HepG2 (cell line): ENCODE measurements around the gene FBXW4. TPM values are rescaled to one million over a fixed set of nuclear protein-coding genes. Genes with fewer than 3 reads are reported as not detected.
A peak's percentile ranks its signal among the peaks of the same experiment; 100 is the strongest.

Source experiments
- MEIS2 ChIP-seq: sonication (generic); formaldehyde crosslinking; IDR thresholded peaks from 2 replicates; pipeline ENCODE4 v1.9.0; 2021; ENCODE audit warnings: mild to moderate bottlenecking, missing genetic modification reagents
- SP1 ChIP-seq, 2 experiments: fragments of 450-650 bp in 1 of 2; sonication (generic) in 1 of 2; formaldehyde crosslinking in 1 of 2; IDR thresholded peaks; 2 replicates each; pipeline versions ENCODE4 v1.4.0 to v1.6.1; 2016 to 2020; ENCODE audit warnings: missing genetic modification reagents in 1 of 2
- SRY ChIP-seq: sonication (generic); formaldehyde crosslinking; IDR thresholded peaks from 2 replicates; pipeline ENCODE4 v1.8.0; 2022; ENCODE audit warnings: mild to moderate bottlenecking, missing genetic modification reagents
- STAG1 ChIP-seq: sonication (generic); formaldehyde crosslinking; IDR thresholded peaks from 2 replicates; pipeline ENCODE4 v1.4.0; 2020; ENCODE audit warnings: missing genetic modification reagents
- TGIF2 ChIP-seq: IDR thresholded peaks from 2 replicates; pipeline ENCODE4 v1.6.1; 2016; ENCODE audit warnings: control low read depth, missing compliant biosample characterization
- U2AF1 ChIP-seq: fragments of 200-400 bp; formaldehyde crosslinking; optimal IDR thresholded peaks from 2 replicates; pipeline ENCODE3; 2017; ENCODE audit warnings: mild to moderate bottlenecking, low read depth, low read length
- ZBTB42 ChIP-seq: sonication (generic); formaldehyde crosslinking; IDR thresholded peaks from 2 replicates; pipeline ENCODE4 v1.5.0; 2020; ENCODE audit warnings: mild to moderate bottlenecking, missing genetic modification reagents
- ZFP36L2 ChIP-seq: sonication (generic); formaldehyde crosslinking; IDR thresholded peaks from 2 replicates; pipeline ENCODE4 v1.4.0; 2020; ENCODE audit warnings: missing genetic modification reagents
- ZHX2 ChIP-seq, 2 experiments: sonication (generic) in 1 of 2; formaldehyde crosslinking in 1 of 2; IDR thresholded peaks; 2 replicates each; pipeline versions ENCODE4 v1.6.1 to v1.9.0; 2014 to 2022; ENCODE audit warnings: antibody characterized with exemption in 1 of 2, borderline replicate concordance in 1 of 2, inconsistent platforms in 1 of 2, low read depth in 1 of 2, missing genetic modification reagents in 1 of 2
- ZIK1 ChIP-seq: sonication (generic); formaldehyde crosslinking; IDR thresholded peaks from 2 replicates; pipeline ENCODE4 v1.5.0; 2020; ENCODE audit warnings: mild to moderate bottlenecking, low read depth, missing genetic modification reagents, borderline replicate concordance
- ZNF224 ChIP-seq: sonication (generic); formaldehyde crosslinking; IDR thresholded peaks from 2 replicates; pipeline ENCODE4 v1.5.0; 2020; ENCODE audit warnings: mild to moderate bottlenecking, missing genetic modification reagents
- ZNF232 ChIP-seq: sonication (generic); formaldehyde crosslinking; IDR thresholded peaks from 2 replicates; pipeline ENCODE4 v1.4.0; 2020; ENCODE audit warnings: missing genetic modification reagents, borderline replicate concordance
- ZNF333 ChIP-seq: sonication (generic); formaldehyde crosslinking; IDR thresholded peaks from 2 replicates; pipeline ENCODE4 v1.4.0; 2020; ENCODE audit warnings: mild to moderate bottlenecking, missing genetic modification reagents, borderline replicate concordance
- ZNF343 ChIP-seq: sonication (generic); formaldehyde crosslinking; IDR thresholded peaks from 2 replicates; pipeline ENCODE4 v1.4.0; 2020; ENCODE audit warnings: mild to moderate bottlenecking, missing genetic modification reagents
- ZNF772 ChIP-seq: sonication (generic); formaldehyde crosslinking; IDR thresholded peaks from 2 replicates; pipeline ENCODE4 v1.5.0; 2020; ENCODE audit warnings: mild to moderate bottlenecking, missing genetic modification reagents
- polyA plus RNA-seq, 8 experiments: library from polyadenylated mRNA; depleted of rRNA in 3 of 8; stranded (reverse) in 7 of 8; unstranded in 1 of 8; fragments of >200 nt; fragmentation: Illumina TruSeq in 4 of 8; extraction: Trizol in 4 of 8; gene quantifications; 2 replicates each; pipeline versions ENCODE4 v1.2.1 to v1.2.3, GENCODE V29; 2011 to 2016; ENCODE audit warnings: low read depth in 4 of 8, missing spikeins in 1 of 8, mixed read lengths in 1 of 8; ENCODE audit not compliant: insufficient read depth in 1 of 8
- total RNA-seq, 5 experiments: library from RNA; depleted of rRNA; stranded (reverse); fragments of >200 nt; fragmentation: Illumina TruSeq; extraction: Trizol; gene quantifications; 2 replicates each; pipeline ENCODE4 v1.2.3, GENCODE V29; 2016; ENCODE audit warnings: low read depth in 1 of 5
- TF ChIP-seq, protein P1 (sequence below): sonication (generic); formaldehyde crosslinking; IDR thresholded peaks from 2 replicates; pipeline ENCODE4 v1.5.0; 2020; ENCODE audit warnings: missing genetic modification reagents
- TF ChIP-seq, protein P2 (sequence below): sonication (generic); formaldehyde crosslinking; IDR thresholded peaks from 2 replicates; pipeline ENCODE4 v1.4.0; 2020; ENCODE audit warnings: mild to moderate bottlenecking, missing genetic modification reagents

Gene FBXW4
- total and polyA plus RNA-seq, 2 of the 13 experiments (the other 11 are each of a cell fraction or from before 2014, with no cell fraction given), result 23.5 to 33.7 TPM

GRCh38 chr10:101587725-101588653 lies 107.0 kb downstream of the FBXW4 start, which contains the start of the genes DPCD and POLL (continued):
- TF ChIP-seq ZNF343 (CRISPR knock-in tag), result peak; percentile 62; the same call in 1 of the 2 replicates
- TF ChIP-seq ZFP36L2 (CRISPR knock-in tag), result no peak
- no peak for TF ChIP-seq ZHX2 (IDR thresholded peaks at IDR 0.05; ENCODE audit: low read depth)
- TF ChIP-seq ZHX2 (CRISPR knock-in tag; IDR thresholded peaks at IDR 0.05; ENCODE audit: borderline replicate concordance), result peak; percentile 83; the same call in 1 of the 2 replicates
- no peak for TF ChIP-seq STAG1 (CRISPR knock-in tag)
- TF ChIP-seq SRY (CRISPR knock-in tag), result no peak
- TF ChIP-seq ZNF333, result no peak
- TF ChIP-seq, protein P1, sequence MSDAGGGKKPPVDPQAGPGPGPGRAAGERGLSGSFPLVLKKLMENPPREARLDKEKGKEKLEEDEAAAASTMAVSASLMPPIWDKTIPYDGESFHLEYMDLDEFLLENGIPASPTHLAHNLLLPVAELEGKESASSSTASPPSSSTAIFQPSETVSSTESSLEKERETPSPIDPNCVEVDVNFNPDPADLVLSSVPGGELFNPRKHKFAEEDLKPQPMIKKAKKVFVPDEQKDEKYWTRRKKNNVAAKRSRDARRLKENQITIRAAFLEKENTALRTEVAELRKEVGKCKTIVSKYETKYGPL (CRISPR knock-in tag), result no peak
- TF ChIP-seq ZIK1 (CRISPR knock-in tag), result no peak
- TF ChIP-seq U2AF1, result no peak
- TF ChIP-seq MEIS2 (CRISPR knock-in tag), result peak; percentile 13; the same call in 1 of the 2 replicates
- TF ChIP-seq, protein P2, sequence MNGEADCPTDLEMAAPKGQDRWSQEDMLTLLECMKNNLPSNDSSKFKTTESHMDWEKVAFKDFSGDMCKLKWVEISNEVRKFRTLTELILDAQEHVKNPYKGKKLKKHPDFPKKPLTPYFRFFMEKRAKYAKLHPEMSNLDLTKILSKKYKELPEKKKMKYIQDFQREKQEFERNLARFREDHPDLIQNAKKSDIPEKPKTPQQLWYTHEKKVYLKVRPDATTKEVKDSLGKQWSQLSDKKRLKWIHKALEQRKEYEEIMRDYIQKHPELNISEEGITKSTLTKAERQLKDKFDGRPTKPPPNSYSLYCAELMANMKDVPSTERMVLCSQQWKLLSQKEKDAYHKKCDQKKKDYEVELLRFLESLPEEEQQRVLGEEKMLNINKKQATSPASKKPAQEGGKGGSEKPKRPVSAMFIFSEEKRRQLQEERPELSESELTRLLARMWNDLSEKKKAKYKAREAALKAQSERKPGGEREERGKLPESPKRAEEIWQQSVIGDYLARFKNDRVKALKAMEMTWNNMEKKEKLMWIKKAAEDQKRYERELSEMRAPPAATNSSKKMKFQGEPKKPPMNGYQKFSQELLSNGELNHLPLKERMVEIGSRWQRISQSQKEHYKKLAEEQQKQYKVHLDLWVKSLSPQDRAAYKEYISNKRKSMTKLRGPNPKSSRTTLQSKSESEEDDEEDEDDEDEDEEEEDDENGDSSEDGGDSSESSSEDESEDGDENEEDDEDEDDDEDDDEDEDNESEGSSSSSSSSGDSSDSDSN (CRISPR knock-in tag), result peak; percentile 17; the same call in 1 of the 2 replicates
- TF ChIP-seq SP1 (IDR thresholded peaks at IDR 0.05), result no peak
- 0 out of 2 replicates have a peak, but pooled peaks have one; percentile 28 for TF ChIP-seq SP1 (CRISPR knock-in tag; IDR thresholded peaks at IDR 0.05)
- TF ChIP-seq ZNF772 (CRISPR knock-in tag), result no peak; the same call in 1 of the 2 replicates
- peak; percentile 66; the same call in 1 of the 2 replicates for TF ChIP-seq TGIF2 (CRISPR knock-in tag)
- TF ChIP-seq ZNF232 (CRISPR knock-in tag), result no peak; the same call in 1 of the 2 replicates
- TF ChIP-seq ZNF224 (CRISPR knock-in tag), result no peak
- no peak for TF ChIP-seq ZBTB42 (CRISPR knock-in tag)
